ENCODE results near the gene MAN2C1.

The MAN2C1 gene

GRCh38 chr15:75407083-75407482 lies 38.7 kb upstream of the MAN2C1 start:
- peaks cover 10% of the 10 kb centered on the region for H3K36me3 ChIP-seq (replicated peaks; ENCODE audit: insufficient read depth, low read length)
- no peak overlapping the region for H3K4me3 ChIP-seq (ENCODE audit: low read length)
- no peaks in the 10 kb centered on the region for H3K9me2 ChIP-seq (replicated peaks; ENCODE audit: insufficient read depth, low read length)
- no peaks in the 10 kb centered on the region for H3K9me3 ChIP-seq (replicated peaks; ENCODE audit: insufficient read depth, low read length)
- H4K20me1 ChIP-seq (ENCODE audit: insufficient read depth, low read length), result no peaks in the 10 kb centered on the region
- no peak overlapping the region for H3K4me2 ChIP-seq (ENCODE audit: low read depth, low read length)
- no peaks in the 10 kb centered on the region; the same call in 1 of the 2 replicates for H3F3A ChIP-seq (ENCODE audit: insufficient read depth, low read length)
- no peaks in the 10 kb centered on the region for H3K27me3 ChIP-seq (replicated peaks; ENCODE audit: insufficient read depth, low read length)
- no peak overlapping the region for H3K9ac ChIP-seq (ENCODE audit: low read length)
- peaks cover 12% of the 10 kb centered on the region for H3K79me2 ChIP-seq (ENCODE audit: low read length)
- no peak for TF ChIP-seq EZH2 (optimal IDR thresholded peaks at IDR 0.05; ENCODE audit: low read depth, low read length)
- TF ChIP-seq EZH2phosphoT487 (IDR thresholded peaks at IDR 0.05; ENCODE audit: low read length), result no peak
- TF ChIP-seq, protein P1, sequence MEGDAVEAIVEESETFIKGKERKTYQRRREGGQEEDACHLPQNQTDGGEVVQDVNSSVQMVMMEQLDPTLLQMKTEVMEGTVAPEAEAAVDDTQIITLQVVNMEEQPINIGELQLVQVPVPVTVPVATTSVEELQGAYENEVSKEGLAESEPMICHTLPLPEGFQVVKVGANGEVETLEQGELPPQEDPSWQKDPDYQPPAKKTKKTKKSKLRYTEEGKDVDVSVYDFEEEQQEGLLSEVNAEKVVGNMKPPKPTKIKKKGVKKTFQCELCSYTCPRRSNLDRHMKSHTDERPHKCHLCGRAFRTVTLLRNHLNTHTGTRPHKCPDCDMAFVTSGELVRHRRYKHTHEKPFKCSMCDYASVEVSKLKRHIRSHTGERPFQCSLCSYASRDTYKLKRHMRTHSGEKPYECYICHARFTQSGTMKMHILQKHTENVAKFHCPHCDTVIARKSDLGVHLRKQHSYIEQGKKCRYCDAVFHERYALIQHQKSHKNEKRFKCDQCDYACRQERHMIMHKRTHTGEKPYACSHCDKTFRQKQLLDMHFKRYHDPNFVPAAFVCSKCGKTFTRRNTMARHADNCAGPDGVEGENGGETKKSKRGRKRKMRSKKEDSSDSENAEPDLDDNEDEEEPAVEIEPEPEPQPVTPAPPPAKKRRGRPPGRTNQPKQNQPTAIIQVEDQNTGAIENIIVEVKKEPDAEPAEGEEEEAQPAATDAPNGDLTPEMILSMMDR (IDR thresholded peaks at IDR 0.05; ENCODE audit: low read length), result no peak
- H2AFZ ChIP-seq (ENCODE audit: low read length), result no peak overlapping the region
- no peaks in the 10 kb centered on the region for H3K4me1 ChIP-seq (ENCODE audit: low read length)
- no peak overlapping the region for H3K27ac ChIP-seq (ENCODE audit: low read length)
- DNase-seq, result no peak

DNA sequence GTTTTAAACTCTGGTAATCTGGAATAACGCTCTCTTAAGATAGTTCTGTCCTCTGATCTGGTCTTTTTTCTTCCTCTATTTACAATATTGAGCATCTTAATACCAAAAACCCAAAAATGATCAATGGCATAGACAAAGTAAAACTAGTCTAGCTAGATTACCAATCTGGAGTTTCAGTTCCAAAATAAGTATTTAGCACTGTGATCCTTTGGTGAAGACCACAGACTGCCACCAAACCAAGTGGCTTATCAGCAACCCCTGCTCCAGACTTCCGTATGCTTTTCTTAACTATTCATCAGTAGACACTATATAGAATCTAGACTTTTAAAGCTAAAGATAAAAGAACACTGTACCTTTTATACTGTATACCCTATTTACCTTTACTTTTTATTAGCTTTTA lies 35.5 kb upstream of the MAN2C1 start:
- Histone ChIP-seq H3K9ac (ENCODE audit: low read length) (no peak overlapping the region), H3K36me3 (replicated peaks; ENCODE audit: insufficient read depth, low read length) (peaks cover 8% of the 10 kb centered on the region), H2AFZ (ENCODE audit: low read length) (no peak overlapping the region), H3K79me2 (ENCODE audit: low read length) (peaks cover 17% of the 10 kb centered on the region), H3F3A (ENCODE audit: insufficient read depth, low read length) (no peaks in the 10 kb centered on the region; the same call in 1 of the 2 replicates), H3K4me3 (ENCODE audit: low read length) (no peak overlapping the region), H3K9me2 (replicated peaks; ENCODE audit: insufficient read depth, low read length) (no peaks in the 10 kb centered on the region), H4K20me1 (ENCODE audit: insufficient read depth, low read length) (no peaks in the 10 kb centered on the region), H3K27me3 (replicated peaks; ENCODE audit: insufficient read depth, low read length) (no peaks in the 10 kb centered on the region), H3K27ac (ENCODE audit: low read length) (no peak overlapping the region), H3K4me1 (ENCODE audit: low read length) (no peaks in the 10 kb centered on the region), H3K9me3 (replicated peaks; ENCODE audit: insufficient read depth, low read length) (no peaks in the 10 kb centered on the region), H3K4me2 (ENCODE audit: low read depth, low read length) (no peak overlapping the region)
- DNase-seq, result no peak
- TF ChIP-seq, protein P1 (IDR thresholded peaks at IDR 0.05; ENCODE audit: low read length), result no peak
- no peak for TF ChIP-seq EZH2phosphoT487 (IDR thresholded peaks at IDR 0.05; ENCODE audit: low read length)

DNA sequence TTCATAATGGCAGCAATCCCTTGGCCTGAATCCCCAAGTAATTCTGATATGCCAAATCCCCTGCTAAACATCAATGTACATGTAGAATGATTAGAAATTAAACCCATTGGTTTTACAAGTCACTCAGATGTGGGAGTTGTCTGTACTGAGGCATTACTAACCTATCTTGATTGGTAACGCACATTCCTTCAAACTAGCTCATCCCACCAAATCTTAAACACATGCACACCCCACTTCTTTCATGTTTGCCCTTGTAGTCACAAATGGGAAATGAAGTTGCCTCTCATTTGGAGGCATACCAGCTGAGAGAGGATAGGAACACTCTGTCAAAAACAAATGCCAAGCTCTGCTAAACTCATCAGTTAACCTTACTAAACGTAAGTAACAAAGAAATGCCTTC lies 29.1 kb upstream of the MAN2C1 start:
- peaks cover 12% of the 10 kb centered on the region; the same call in 1 of the 2 replicates for H3K36me3 ChIP-seq (replicated peaks; ENCODE audit: insufficient read depth, low read length)

More for the DNA sequence above, 29.1 kb upstream of the MAN2C1 start:
- Histone ChIP-seq H3K9ac (ENCODE audit: low read length) (no peak overlapping the region), H3F3A (ENCODE audit: insufficient read depth, low read length) (no peaks in the 10 kb centered on the region), H2AFZ (ENCODE audit: low read length) (no peak overlapping the region), H3K9me3 (replicated peaks; ENCODE audit: insufficient read depth, low read length) (no peaks in the 10 kb centered on the region), H3K4me1 (ENCODE audit: low read length) (no peaks in the 10 kb centered on the region), H4K20me1 (ENCODE audit: insufficient read depth, low read length) (no peaks in the 10 kb centered on the region), H3K27me3 (replicated peaks; ENCODE audit: insufficient read depth, low read length) (no peaks in the 10 kb centered on the region), H3K4me3 (ENCODE audit: low read length) (no peak overlapping the region), H3K9me2 (replicated peaks; ENCODE audit: insufficient read depth, low read length) (no peaks in the 10 kb centered on the region), H3K27ac (ENCODE audit: low read length) (no peak overlapping the region), H3K79me2 (ENCODE audit: low read length) (peaks cover 5% of the 10 kb centered on the region; the same call in 1 of the 2 replicates), H3K4me2 (ENCODE audit: low read depth, low read length) (no peak overlapping the region)
- TF ChIP-seq, protein P1 (IDR thresholded peaks at IDR 0.05; ENCODE audit: low read length), result no peak
- TF ChIP-seq EZH2 (optimal IDR thresholded peaks at IDR 0.05; ENCODE audit: low read depth, low read length) (no peak), EZH2phosphoT487 (IDR thresholded peaks at IDR 0.05; ENCODE audit: low read length) (no peak)
- DNase-seq, result no peak
